Spleen (tissue), 7 donors: ENCODE results near the gene ATP7A.

Experiments
- CTCF ChIP-seq, 11 experiments: fragments of 200-600 bp in 7 of 11; fragments of 450-650 bp in 4 of 11; sonication (generic) in 4 of 11; IDR thresholded peaks in 8 of 11; conservative IDR thresholded peaks in 3 of 11; 1 replicate in 7 of 11; 2 replicates in 4 of 11; pipeline versions ENCODE4 v1.4.0 to v1.8.0; 2016 to 2021; ENCODE audit warnings: antibody characterized with exemption in 11 of 11, inconsistent platforms in 4 of 11, mild to moderate bottlenecking in 1 of 11
- POLR2A ChIP-seq, 3 donors: fragments of 450-650 bp; IDR thresholded peaks; one replicate each; pipeline ENCODE4 v1.5.1; 2017; ENCODE audit warnings: antibody characterized with exemption in 3 of 3, mild to moderate bottlenecking in 1 of 3
- POLR2AphosphoS5 ChIP-seq, 3 donors: sonication (generic); formaldehyde crosslinking; IDR thresholded peaks; one replicate each; pipeline ENCODE4 v1.5.1; 2017; ENCODE audit warnings: antibody characterized with exemption in 3 of 3
- donor health status: DM: no; HTN: no; CAD: no; lungs with moderate emphysema.
- donor health status: DM: no; HTN: no; CAD: no.
- donor health status: DM: no; HTN: no; CAD: no.

- TF ChIP-seq POLR2AphosphoS5 (IDR thresholded peaks at IDR 0.05) (no peak), CTCF (IDR thresholded peaks at IDR 0.05 in 8 of 11, conservative IDR thresholded peaks at IDR 0.05 in 3 of 11) (no peak), POLR2A (IDR thresholded peaks at IDR 0.05) (no peak)
Measured at GRCh38 chrX:78042601-78043000, 132.1 kb downstream of the ATP7A start.
